KG1 (cell line): Measurements from ENCODE around the gene NR2E1.

Experiments used
- DNase-seq: peaks from one replicate; lab custom pipeline; 2025; lab: John Stamatoyannopoulos, UW

Gene NR2E1

DNA sequence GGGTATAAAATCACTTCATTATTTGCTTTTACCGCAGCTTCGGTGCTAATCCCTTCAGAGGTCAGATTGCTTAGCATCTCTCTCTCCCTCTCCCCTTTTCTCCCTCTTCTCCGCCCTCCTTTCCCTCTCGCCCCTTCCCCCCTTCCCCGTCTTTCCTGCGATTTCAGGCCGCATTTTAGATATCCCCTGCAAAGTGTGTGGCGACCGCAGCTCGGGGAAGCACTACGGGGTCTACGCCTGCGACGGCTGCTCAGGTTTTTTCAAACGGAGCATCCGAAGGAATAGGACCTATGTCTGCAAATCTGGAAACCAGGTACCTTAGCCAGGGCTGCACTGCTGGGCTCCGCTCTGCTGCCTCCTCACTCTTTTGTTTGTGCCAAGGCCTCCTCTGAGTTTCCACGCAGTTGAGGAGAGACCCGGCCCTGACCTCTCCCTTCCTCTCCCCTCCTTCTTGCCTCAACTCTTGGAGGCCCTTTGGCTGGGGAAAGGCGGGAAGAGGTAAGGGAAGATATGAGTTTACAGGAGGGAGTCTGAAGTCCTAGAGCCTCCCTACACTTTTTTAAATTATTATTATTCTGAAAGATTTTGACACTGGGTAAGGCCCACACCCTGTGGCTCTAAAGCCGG lies 5.6 kb downstream of the NR2E1 start:
- DNase-seq = no peak

DNA sequence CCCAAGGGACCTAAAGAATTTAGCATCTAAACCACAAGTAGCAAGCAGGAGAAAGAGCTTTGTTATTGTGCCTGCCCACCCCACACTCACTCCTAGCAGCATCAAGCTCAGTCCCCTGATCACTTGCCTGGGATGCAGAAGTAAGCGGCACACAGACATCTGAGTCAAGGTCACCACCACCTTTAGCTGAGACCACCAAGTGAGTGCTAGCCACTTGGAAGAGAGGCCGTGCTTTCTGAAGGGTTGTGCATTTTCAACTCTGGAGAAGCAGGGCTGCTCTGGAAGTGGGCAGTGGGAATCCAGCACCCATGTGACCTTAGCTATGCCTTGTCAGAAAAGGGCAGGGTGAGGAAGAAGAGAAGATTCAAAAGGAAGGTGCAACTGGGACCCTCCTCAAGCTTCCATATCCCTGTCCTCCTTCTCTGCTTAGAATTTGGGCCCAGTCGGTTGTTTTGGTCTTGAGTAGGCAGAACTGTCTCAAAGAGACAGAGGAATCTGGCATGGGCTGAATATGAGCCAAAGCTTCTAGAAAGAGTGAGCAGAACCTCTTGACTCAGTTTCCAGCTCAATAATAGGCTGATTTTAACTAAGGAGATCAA lies 6.2 kb downstream of the NR2E1 start:
- no peak for DNase-seq

DNA sequence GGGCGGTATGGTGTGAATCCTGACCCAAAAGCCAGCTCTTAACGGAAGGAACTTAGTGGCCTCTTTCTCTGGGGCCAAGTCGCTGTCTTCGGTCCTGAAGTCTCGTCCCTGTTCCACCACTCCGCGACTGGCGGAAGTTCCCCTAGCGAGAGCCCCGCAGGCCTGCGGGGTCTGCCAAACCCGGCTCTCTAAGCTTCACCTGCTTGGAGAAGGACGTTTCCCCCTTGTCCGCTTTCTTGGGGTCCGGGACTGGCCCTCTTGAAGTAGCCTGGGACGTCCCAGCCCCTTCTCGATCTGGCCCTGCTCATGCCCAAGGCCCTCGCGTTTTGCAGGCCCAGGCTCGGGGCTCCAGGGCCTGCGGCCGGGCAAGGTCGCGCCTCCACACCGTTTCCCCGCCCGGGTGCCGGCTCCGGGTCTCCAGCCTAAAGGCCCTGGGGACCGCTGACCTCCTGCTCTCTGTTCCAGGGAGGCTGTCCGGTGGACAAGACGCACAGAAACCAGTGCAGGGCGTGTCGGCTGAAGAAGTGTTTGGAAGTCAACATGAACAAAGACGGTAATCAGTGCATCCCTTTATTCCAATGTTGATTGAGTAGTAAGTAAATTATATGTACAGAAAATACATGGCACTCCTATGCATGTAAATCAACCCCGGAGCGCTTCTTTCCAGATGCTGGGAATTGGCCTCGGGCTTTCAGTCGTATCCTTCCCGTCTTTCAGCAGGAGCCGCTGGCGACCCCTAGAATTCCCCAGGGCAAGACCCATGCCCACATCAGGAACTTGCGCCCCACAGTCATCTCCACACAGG lies 8.8 kb downstream of the NR2E1 start:
- no peak for DNase-seq

DNA sequence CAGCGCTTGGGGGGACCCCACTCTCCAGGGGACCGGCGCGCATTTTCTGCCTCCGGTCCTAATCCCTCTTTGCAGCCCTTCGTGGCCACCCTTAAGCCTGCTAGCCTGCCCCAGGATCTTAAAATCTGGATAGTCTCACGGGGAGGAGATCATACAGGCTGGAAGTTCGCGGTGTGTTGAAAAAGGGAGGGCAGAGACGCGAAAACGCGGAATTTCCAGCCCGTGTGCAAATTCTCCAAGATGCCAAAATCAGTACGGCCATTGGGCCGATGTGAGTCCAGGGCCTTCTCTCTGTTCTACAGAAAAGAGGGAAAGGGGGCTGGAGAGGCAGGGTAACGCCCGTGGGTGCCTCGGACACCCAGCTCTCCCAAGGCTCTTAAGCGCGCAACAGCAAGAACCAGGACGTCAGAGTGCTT lies 9.4 kb downstream of the NR2E1 start:
- DNase-seq = no peak

DNA sequence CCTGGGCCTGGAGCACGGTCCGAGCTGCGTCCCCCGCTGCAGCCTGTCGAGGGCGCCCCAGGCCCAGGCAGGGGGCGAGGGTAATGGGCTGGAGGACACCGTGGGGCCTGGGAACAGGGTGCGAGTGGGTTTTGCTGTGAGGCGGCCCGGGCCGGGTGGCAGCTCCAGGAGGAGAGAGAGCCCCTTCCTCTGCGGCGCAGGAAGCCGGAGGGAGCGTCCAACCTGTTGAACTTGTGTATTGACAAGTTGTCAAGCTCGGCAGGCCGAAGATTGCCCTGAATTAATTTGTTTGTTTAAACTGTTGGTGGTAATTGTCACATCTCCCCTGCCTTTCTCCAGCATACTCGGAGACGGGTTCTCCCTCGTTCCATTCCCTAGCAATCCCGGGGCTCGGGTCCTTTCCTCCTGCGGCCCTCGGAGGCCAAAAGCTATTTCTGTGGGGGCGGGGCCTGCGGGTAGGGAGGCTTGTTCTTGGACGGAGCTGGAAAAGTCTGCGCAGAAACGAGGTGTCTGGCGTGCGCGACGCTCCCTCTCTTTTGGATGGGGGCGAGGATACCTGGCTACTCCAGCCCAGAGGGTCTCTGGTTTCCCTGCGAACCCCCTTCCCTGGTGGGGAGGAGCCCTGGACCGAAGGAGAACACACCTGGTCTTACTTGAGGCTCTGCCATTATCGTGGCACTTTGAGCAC lies 9.9 kb downstream of the NR2E1 start:
- DNase-seq = no peak

DNA sequence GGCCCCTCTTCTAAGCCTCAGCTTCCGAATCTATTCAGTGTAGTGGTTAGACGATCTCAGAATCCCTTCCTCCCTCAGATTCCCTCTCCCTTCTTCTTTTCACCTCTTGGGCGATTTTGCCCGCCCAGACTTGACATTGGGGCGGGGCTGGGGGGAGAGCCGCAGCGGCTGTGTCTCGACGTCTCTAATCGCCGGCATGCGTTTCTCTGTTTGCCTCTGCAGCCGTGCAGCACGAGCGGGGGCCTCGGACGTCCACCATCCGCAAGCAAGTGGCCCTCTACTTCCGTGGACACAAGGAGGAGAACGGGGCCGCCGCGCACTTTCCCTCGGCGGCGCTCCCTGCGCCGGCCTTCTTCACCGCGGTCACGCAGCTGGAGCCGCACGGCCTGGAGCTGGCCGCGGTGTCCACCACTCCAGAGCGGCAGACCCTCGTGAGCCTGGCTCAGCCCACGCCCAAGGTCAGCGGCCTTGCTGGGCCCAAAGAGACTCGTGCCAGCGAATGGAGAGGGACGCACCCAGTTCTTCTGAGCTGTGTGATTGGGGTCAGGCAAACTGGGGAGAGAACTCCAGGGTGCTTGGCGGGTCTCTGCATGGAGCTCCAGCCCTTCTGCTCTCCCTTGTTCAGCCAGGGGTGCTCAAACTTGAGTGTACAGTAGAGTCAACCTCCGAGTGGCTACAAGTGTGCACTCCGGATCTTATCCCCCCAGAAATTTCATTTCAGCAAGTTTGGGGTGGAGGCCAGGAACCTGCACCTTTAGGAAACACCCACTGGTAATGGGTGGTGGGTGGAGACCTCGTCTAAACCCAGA lies 10.7 kb downstream of the NR2E1 start:
- DNase-seq = no peak

- no peak for DNase-seq
Measured at GRCh38 chr6:108179741-108180140, 13.9 kb downstream of the NR2E1 start.

- DNase-seq = no peak
Measured at GRCh38 chr6:108180266-108180665, 14.4 kb downstream of the NR2E1 start.

DNA sequence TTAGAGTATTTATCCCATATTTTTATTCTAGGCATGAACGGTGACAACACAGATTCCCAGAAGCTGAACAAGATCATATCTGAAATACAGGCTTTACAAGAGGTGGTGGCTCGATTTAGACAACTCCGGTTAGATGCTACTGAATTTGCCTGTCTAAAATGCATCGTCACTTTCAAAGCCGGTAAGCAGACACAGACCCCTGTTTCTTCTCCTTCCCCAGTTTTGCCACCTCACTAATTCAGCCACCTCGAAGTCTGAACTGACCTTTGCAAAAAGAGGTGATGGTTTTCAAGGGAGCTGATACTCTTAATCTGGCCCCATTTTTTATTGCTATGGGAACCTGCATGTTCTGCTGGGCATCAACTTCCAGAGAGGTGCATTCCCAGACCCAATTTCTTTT lies 15.0 kb downstream of the NR2E1 start:
- no peak for DNase-seq

- DNase-seq = no peak
Measured at GRCh38 chr6:108186226-108186625, 20.4 kb downstream of the NR2E1 start.

DNA sequence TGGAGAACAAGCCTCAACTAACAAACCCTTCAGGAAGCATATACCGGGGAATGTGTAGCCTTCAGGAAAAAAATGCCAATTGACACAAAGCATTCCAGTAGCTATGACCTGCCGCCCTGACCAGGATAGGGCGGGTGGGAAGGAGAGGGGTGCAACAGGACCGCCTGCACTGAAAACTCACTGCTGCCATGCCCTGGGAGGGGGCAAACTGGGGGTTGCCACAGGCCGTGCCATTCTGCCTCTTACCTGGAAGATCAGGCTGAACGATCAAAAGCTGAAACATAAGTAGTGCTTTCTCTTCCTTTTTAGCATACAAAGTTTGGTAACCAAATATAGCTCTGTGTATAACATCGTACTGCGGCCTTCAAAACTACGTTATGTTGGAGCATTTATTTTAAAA lies 21.7 kb downstream of the NR2E1 start:
- no peak for DNase-seq

- no peak for DNase-seq
Measured at GRCh38 chr6:108193131-108193530, 27.3 kb downstream of the NR2E1 start.

GRCh38 chr6:108193835-108194234 lies 28.0 kb downstream of the NR2E1 start:
- DNase-seq = no peak

- DNase-seq = no peak
Measured at GRCh38 chr6:108194503-108194902, 28.7 kb downstream of the NR2E1 start.

DNA sequence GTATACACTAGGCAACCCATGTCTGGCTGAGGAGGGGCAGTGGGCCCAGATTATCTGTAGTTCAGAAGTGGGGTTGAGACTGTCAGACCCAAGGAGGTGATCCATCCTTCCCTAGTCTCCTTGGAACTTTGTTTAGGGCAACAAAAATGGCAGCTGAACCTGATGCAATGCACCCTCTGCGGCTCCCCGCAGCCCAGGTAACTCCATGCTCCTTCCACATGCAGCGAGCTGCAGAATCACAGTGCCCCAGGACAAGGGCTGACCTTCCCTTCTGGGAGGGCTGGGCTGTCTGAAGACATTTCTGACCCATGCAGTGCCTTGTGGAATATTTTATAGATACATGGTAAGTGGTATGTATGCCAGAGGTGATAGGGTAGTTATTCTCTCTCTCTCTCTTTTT lies 29.4 kb downstream of the NR2E1 start:
- DNase-seq = no peak

- no peak for DNase-seq
Measured at GRCh38 chr6:108198761-108199498, 33.1 kb downstream of the NR2E1 start.

- DNase-seq = no peak
Measured at GRCh38 chr6:108200186-108200585, 34.4 kb downstream of the NR2E1 start.

- DNase-seq = no peak
Measured at GRCh38 chr6:108200631-108201030, 34.8 kb downstream of the NR2E1 start.

GRCh38 chr6:108203189-108204112 lies 37.6 kb downstream of the NR2E1 start:
- no peak for DNase-seq

DNA sequence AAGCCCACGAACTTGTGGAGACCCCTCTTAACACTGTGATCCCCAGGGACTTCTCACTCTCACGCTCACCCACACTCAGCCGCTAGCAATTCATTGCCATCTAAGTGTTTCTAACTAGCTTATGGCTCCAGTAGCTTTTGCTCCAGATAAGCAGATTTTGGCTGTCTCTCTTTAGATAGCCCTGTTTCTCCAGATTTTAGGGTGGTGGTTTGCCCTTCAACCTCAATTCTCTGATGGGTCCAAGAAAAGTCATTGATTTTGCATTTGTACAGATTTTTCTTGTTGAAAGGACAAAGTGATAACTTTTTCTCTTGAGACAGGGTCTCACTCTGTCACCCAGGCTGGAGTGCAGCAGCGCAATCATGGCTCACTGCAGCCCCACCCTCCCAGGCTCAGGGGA lies 41.2 kb downstream of the NR2E1 start:
- DNase-seq = no peak
